HG02884 (cell line): ENCODE data around the gene TNFRSF1A.

Experiments used
- ATAC-seq: cut with Tn5 transposase; IDR thresholded peaks from one replicate; pipeline ENCODE4 v1.9.1; 2021; ENCODE audit warnings: mild to moderate bottlenecking, moderate library complexity; ENCODE audit not compliant: unreplicated experiment

TNFRSF1A gene

DNA sequence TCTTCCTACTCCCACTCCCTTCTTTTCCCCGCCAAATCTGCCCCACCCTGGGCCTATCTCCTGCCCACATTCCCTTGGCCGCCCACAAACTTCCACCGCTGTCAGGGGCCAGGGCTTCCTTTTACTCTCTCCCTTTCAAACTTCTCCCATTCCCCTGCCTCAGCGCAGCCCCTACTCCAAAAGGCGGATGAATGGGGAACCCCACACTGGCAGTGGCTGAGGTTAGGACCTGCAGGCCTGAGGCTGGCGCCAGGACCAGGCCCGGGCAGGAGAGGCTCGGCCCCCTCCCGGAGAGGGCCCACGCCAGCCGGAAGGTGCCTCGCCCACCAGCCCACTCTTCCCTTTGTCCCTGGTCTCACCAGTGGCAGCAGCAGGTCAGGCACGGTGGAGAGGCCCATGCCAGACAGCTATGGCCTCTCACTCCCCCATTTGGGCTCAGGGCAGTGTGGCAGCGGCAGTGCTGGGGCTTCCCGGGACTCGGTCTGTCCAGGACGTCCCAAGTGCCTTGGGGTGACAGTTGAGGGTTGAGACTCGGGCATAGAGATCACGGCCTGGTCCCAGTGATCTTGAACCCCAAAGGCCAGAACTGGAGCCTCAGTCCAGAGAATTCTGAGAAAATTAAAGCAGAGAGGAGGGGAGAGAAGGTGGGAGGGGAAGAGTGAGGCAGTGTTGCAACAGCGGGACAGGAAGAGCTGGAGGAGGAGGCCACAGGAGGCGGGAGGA lies at the start of gene TNFRSF1A:
TSS of gene TNFRSF1A (minus strand) at position 660 of the 723 bp plus-strand sequence. CDS start at position 398, 262 bp downstream.
- no peak for ATAC-seq

DNA sequence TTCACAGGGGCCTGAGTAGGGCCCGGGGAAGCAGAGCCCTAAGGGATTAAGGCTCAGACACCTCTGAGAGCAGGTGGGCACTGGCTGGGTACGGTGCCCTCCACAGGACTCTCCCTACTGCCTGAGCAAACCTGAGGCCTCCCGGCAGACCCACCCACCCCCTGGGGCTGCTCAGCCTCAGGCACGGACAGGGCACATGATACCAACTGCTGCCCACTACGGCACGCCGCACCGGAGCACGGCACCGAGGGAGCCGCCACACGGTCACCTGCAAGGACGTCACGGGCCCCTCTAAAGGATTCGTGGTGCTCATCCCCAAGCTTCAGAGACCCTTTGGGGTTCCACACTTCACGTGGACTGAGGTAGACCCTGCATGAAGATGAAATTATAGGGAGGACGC lies 49.1 kb upstream of the TNFRSF1A start:
- no peak for ATAC-seq

DNA sequence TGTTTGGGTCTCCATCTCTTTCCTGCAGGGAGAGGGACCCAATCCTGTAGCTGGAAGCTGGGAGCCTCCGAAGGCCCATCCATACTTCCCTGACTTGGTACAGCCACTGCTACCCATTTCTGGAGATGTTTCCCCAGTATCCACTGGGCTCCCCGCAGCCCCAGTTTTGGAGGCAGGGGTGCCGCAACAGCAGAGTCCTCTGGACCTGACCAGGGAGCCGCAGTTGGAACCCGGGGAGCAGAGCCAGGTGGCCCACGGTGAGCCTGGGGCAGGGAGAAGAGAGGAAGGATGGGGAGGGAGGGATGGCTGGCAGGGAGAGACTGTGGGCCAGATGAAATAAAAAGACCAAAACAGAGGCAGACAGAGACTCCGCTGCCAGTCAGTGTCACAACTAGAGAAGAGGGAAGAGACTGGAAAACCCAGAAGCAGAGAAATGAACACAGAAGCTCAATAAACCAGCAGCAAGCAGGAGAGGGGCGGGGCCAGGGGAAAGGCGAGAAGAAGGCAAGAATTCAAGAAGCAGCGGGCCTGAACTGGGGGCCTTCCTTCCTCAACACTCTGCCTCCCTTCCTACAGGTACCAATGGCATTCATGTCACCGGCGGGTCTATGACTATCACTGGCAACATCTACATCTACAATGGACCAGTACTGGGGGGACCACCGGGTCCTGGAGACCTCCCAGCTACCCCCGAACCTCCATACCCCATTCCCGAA lies 48.4 kb upstream of the TNFRSF1A start:
- no peak for ATAC-seq

DNA sequence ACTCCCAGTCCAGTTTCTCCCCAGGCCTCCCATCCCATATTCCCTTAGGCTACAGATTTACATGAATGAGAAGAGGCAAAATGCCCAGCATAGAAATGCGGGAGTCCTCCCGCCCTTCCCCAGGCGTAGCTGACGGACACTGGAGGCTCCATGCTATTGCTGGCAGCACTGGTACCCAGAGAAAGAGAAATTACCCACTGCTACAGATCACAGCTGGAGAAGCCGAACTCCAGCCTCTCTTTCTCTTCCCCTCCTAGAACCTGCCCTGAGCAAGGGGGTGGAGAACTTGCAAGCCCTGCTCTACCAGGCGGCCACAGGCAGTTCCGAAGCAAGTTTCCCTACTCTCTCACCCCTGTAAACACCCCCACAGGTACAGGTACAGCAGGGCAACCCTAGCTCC lies 45.7 kb upstream of the TNFRSF1A start:
- ATAC-seq = no peak

DNA sequence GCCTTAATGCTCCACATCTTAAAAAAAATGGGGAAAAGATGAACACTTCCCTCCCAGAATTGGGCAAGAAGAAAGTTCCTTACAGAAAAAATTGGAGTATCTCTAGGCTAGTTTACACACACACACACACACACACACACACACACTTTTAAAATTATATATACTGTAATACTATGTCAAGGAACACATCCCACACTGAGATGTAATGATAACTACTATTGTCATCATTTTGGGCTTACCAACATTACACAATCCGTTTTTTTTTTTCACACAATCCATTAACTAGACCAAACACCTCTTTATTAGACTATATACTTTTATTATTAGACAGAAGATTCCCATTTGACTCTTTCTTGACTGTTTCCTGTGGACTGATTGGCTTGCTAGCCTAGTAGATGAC lies 44.6 kb upstream of the TNFRSF1A start:
- ATAC-seq = no peak

DNA sequence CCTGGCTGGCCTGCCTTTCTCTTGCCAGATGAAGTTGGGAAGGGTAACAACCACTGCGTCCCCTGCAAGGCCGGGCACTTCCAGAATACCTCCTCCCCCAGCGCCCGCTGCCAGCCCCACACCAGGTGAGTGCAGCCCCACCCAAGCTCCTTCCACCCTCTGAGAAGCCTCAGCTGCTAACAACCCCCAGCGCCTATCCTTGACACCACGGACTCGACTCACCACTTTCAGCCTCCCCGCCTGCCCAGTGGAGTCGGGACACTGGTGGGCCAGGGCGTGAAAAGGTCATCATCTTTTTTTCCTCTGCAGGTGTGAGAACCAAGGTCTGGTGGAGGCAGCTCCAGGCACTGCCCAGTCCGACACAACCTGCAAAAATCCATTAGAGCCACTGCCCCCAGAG lies 44.2 kb upstream of the TNFRSF1A start:
- ATAC-seq = no peak

DNA sequence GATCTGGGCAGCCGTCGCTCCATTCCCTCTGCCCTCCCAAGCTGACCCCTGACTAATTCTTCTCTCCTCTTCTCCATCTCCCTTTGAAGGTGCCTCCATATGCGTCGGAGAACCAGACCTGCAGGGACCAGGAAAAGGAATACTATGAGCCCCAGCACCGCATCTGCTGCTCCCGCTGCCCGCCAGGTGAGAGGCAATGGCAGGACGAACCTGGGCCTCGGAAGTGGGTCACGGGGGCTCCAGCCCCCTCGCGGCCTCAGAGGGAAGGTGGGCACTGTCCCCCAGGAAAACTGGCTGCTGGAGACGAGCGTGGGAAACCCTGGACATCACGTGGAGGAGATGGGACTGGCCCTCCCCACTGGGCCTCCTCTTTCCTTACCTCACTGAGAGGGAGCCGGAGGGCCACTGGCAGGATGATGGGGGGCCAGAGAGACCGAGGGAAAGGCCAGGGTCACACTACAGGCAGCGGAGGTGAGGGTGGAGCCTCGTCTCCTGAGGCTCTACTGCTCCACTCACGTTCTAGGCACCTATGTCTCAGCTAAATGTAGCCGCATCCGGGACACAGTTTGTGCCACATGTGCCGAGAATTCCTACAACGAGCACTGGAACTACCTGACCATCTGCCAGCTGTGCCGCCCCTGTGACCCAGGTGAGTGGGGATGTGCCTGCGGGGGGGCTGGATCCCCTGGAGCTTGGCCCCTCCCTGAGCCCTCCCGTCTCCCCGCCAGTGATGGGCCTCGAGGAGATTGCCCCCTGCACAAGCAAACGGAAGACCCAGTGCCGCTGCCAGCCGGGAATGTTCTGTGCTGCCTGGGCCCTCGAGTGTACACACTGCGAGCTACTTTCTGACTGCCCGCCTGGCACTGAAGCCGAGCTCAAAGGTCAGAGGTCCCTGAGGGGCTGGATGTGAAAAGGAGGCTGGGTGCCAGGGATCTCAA lies 42.9 kb upstream of the TNFRSF1A start:
- ATAC-seq = no peak

DNA sequence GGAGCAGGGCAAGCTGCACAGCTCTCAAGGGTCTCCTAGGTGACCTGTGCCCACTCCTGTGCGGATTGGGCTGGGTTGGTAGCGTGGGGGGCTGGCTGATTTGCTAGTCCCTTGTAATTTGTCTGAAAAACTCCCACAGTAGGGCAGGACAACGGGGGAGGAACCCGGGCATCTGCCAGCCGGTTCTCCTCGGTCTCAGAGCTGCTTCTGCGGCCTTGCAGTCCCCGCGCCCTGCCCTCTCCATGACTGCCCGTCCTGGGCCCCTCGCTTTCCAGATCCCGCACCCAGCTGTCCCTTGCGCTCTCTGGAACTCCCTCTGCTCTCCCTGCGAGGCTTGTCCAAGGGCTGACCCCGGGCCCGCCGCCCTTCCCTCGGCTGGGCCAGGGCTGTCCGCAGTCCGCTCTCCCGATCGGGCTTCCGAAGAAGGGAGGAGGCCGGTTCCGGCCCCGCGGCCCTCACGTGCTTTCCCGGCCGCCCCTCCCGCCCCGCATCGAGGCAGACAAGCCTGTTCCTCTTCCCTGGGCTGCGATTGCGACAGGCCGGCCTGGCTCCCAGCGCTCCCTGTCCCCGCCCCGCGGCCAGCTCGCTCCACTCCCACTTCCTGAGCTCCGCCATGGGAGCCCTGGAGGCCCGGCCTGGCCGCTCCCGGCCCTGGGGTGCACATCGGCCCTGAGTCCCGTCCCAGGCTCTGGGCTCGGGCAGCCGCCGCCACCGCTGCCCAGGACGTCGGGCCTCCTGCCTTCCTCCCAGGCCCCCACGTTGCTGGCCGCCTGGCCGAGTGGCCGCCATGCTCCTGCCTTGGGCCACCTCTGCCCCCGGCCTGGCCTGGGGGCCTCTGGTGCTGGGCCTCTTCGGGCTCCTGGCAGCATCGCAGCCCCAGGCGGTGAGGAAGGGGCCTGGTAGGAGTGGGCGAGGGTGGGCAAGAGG lies 42.0 kb upstream of the TNFRSF1A start, which contains the start of gene LTBR:
TSS of gene LTBR (plus strand) at position 591 of the 927 bp plus-strand sequence. CDS start at position 788, 197 bp downstream.
- no peak for ATAC-seq

DNA sequence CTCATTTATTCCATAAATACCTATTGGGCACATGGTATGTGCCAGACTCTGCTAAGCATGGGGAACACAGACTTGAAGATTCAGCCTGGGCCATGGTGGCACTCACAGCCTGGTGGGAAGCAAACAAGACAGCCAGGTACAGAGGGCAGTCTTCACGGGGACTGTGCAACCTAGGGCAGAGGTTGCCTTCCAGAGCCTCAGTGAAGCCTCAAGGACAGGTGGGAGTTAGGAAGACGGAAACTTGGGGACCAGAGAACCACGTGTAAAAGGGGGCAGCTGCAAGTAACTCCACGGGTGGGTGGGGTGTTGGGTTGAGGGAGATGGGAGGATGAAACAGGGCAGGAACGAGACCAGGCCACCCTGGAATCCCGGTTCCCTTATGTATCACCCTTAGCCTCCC lies 41.1 kb upstream of the TNFRSF1A start:
- no peak for ATAC-seq

DNA sequence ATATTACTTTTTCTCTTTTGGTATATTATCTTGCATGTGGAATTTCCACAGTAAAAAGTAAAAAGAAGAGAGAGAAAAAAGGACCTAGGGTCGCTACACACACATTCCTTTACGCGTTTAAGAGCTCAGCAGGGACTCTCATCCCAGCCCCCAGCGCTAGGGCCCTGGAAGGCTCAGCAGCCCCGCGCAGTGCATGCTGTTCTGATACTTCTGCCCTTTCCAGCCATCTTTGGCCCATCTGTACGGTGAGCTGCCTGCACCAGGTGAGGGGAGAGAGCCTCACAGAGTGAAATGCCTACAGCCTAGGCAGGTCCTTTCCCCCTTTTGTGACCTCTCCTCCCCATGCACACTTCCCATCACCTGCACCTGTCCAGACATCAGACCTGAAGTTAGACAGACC lies 40.5 kb upstream of the TNFRSF1A start:
- ATAC-seq = no peak

DNA sequence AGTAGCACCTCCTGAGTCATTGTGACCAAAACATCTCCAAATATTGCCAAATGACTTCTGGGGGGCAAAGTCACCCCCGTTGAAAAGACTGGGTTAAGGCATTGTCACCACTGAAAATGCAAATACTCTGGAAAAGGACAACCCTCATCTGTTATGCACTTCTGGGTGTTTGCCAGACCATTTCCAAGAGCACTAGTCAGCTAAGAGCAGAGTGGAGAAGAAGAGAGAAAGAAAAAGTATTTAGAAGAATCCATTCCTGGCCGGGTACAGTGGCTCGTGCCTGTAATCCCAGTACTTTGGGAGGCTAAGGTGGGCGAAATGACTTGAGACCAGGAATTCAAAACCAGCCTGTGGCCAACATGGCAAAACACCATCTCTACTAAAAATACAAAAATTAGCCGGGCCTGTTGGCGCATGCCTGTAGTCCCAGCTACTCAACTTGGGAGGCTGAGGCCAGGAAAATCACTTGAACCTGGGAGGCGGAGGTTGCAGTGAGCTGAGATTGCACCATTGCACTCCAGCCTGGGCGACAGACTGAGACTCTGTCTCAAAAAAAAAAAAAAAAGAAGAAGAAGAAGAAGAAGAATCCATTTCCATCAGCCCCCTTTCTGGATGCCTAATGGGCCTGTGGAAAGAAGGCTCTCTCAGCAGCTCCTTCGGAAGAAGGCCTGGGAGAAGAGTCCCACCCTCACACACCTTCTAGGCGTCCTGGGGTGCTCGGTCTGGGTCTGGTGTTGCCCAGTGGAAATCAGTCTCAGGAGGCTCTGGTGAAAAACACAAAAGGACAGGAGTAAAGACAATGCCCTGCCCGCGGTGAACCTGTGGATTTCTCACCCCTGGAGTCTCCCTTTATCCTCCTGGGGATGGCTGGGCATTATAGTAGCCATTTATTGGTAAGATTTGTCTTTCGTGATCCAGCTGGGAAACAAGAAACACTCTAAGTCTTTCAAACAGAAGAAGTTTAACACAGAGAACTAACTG lies 38.6 kb upstream of the TNFRSF1A start:
- ATAC-seq = no peak

DNA sequence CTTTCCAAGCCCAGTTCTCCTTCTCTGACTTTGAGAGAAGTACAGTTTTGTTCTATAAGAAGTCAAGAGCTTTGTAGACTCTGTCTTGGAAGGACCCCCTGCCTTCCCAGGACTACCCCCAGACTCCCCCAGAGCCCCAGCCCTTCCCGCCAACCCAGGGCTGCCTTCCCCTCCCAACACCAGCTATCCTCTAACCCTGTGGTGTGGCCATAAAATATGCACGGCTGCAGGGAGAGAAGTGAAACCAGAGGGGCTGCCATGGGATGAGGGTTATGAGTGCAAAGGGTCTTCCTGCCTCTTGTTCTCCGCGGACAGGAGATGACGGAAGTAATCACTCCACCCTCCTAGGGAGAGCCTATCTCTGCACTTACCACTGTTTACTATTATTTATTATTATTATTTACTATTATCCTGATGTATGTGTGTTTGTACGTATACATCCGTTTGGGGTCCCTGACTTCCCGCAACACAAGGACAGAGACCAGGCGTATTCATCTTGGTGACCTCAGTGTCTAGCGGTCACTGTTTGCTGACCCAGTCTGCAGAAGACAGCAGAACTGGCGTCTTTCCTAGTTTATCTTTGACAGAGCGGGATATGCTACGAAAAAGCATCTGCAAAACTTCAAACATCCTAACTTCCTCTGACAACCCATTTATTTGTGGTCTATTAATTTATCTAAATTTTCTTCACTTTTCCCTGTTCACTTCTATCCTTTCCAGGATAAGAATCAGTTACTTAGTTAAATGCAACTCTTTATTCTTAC lies 37.0 kb upstream of the TNFRSF1A start:
- no peak for ATAC-seq

DNA sequence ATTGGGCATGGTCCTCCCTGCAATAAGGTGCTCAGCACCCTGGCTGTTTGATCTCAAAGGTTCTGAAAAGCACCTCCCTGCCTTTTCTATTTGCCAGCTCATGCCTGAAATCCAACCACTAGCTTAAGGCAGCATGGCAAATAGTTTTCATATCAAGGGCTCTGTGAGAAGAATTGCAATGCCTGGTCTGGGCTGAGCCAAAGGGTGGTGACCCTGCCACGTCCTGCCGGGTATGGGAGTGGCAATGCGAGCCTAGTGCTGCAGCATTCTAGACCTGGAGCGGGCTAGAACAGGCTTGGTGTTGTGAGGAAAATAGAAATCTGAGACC lies 35.8 kb upstream of the TNFRSF1A start:
- ATAC-seq = no peak

DNA sequence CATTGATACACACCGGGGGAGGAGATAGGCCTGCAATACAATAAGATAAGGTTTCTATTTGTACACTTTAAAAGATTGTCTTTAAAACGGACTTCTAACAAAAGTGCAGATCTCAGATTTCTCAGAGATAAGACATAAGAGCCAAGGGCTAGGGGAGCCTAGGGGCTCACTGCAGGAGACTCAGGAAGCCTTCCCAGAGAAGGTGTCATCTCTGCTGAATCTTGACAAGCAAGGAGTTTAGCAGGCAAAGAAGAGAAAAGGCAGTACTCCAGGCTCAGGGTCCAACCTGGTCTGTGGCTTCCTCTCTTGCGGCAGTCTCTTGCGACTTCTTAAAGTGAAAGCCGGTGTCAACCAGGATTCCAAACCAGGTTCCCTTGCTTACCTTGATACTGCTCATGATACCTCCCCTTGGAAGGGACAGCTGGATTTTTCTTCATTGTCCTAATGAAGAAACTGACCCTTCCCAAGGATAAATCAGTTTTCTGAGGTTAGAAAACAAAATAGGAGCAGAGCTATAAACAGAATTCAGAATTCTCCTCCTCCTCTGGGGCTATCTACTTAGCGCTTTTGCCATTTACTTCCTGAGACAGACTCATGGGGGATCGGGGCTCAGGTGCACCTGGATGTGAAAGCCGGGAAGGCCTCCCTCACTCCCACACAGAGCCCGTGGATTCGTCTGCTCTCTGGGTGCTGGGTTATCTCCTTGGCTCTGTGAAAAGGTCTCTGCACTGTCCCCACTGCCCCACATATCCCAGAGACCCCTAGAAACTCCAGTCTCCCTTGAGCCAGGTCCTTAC lies 35.2 kb upstream of the TNFRSF1A start:
- ATAC-seq = no peak

DNA sequence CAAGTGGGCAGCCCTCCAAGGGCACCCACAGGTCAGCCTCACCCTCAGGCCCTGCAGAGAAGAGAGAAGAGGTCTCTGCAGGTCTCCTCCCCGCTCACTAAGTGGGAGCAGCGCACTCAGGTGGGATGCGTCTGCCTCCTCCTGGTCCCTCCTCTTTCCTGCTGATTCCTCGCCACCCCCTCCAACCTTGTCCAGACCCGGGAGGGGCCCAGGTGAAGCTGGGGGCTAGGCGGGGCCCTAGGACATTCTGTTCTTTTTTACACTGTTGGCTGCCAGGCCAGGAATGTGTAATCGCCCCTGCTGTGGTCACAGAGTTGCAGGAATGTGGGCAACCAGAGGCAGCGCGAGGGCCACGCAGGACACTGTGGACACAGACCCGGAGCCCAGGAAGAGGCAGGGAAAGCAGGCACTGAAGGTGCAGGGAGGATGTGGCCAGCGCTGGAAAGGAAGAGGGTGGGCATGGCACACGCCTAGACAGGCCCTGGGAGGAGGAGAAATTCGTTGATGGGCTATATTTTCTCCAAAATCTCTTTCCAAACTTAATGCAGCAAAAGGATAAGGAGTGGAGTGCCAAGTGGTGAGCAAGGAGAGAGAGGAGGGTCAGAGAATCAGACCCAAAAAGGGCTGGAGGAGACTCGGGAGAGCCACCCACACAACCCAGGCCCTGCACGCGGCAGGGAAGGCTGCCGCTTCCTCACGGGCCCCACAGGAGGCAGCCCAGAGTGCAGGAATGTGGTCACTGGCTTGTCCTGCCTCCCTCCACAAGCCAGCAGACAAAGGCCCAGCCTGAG lies 34.4 kb upstream of the TNFRSF1A start:
- ATAC-seq = no peak

DNA sequence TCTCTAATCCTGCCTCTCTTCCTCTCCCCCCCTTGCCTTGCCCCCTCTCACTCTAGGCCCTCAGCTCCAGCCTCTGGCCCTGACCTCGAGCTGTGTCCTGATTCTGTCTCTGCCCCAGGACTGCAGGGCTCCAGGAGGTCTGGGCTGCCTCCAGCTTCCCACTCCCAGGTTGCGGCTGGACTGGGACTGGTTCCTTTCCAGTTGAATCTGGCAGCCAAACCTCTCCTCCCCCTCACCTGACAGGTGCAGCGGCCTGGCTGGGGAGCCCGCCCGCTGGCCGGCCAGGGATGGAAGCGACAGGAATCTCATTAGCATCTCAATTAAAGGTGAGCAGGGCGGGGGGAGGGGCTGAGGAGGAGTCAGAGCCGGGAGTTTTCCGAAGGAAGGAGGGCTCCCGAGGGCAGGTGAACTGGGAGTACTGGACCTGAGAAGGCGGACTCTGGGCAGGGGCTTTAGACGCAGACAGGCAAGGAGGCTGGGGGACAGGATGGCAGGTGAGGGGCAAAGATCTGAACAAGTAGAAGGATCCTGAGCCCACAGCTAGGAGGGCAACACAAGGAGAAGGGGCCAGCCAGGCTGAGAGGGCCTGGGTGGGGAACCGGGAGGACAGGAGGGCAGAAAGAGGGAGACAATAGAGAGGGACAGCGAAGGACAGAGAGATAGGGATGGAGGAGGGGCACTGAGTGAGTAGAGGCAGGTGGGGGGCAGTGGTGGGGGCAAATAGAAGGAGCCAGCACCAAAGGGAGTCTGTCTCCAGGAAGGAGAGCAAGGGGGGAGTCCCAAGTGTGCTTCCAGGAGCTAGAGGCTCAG lies 33.6 kb upstream of the TNFRSF1A start, which contains the start of gene SCNN1A:
TSS of gene SCNN1A (minus strand) at position 295 of the 810 bp plus-strand sequence. CDS start 780 bp downstream, outside the sequence.
- ATAC-seq = no peak
